ENCODE results near the gene TBXAS1. TPM values are rescaled to one million over a fixed set of nuclear protein-coding genes. Genes with fewer than 3 reads are reported as not detected.

The TBXAS1 gene
- total and polyA plus RNA-seq, 2 donors (not counting 3 experiments of a cell fraction or from before 2014, with no cell fraction given): 2.1 to 4.3 TPM

GRCh38 chr7:139897422-139898090 is 68.5 kb downstream of the TBXAS1 start:
- no peak for FAIRE-seq
- Histone ChIP-seq H3K27me3 (ENCODE audit: control insufficient read depth in 2 of 2, insufficient read depth in 2 of 2, low read length in 2 of 2) (peaks cover 3 to 7% of the 10 kb centered on the region in 2 experiments), H2AFZ (ENCODE audit: low read depth, low read length) (no peak overlapping the region), H3K9me3 (replicated peaks; ENCODE audit: control insufficient read depth, insufficient read depth, low read length) (no peaks in the 10 kb centered on the region), H3K9me1 (replicated peaks; ENCODE audit: control insufficient read depth, extremely low read depth, insufficient read depth, low read length) (no peaks in the 10 kb centered on the region), H3K4me3 (replicated peaks in 1 of 3; ENCODE audit: insufficient read depth in 1 of 3, low read depth in 1 of 3, low read length in 3 of 3) (no peak overlapping the region), H4K20me1 (replicated peaks; ENCODE audit: control insufficient read depth, extremely low read depth, insufficient read depth, low read length) (no peaks in the 10 kb centered on the region), H3K79me2 (ENCODE audit: control insufficient read depth, insufficient read depth, low read length) (no peaks in the 10 kb centered on the region), H3K9ac (replicated peaks; ENCODE audit: extremely low read depth, insufficient read depth, low read length) (no peak overlapping the region), H3K27ac (ENCODE audit: insufficient read depth, low read depth, low read length) (no peak overlapping the region), H3K36me3 (ENCODE audit: control insufficient read depth in 2 of 2, extremely low read depth in 1 of 2, insufficient read depth in 2 of 2, low read length in 2 of 2) (no peaks in the 10 kb centered on the region), H3K4me2 (ENCODE audit: insufficient read depth, low read length) (no peak overlapping the region), H3K4me1 (ENCODE audit: control insufficient read depth, extremely low read depth, insufficient read depth, low read length) (no peaks in the 10 kb centered on the region)
- dilution Hi-C loops (cut with MboI; ENCODE audit: extremely low pct_ligation_motif_present, low sequenced_read_pairs): no loop called here
- CTCF ChIA-PET: interaction anchor here (0.6 to 1.4 kb wide), 2 partner anchors 106 to 252 kb away, joined by 3 to 4 read pairs; no protein-coding TSS in a partner anchor
- POLR2A ChIA-PET: no interaction called here
- TF ChIP-seq MAX (IDR thresholded peaks at IDR 0.05; ENCODE audit: insufficient read depth, insufficient read length): no peak
- intact Hi-C loops (cut with micrococcal nuclease): no loop called here
- BruUV-seq (replicated peaks): no TSS peak
- DNase-seq (ENCODE audit: low read depth, low spot score): no peak

GRCh38 chr7:139898483-139898882 is 69.4 kb downstream of the TBXAS1 start:
- dilution Hi-C loops (cut with MboI; ENCODE audit: extremely low pct_ligation_motif_present, low sequenced_read_pairs): no loop called here

More at GRCh38 chr7:139898483-139898882, 69.4 kb downstream of the TBXAS1 start:
- TF ChIP-seq MYC (IDR thresholded peaks at IDR 0.05; ENCODE audit: low read depth, low read length) (no peak), POLR2AphosphoS5 (IDR thresholded peaks at IDR 0.05; ENCODE audit: insufficient read depth, low read depth, low read length) (no peak), GATA2 (IDR thresholded peaks at IDR 0.05; ENCODE audit: insufficient read depth, insufficient read length, low read depth, low read length) (no peak), MAX (IDR thresholded peaks at IDR 0.05; ENCODE audit: insufficient read depth, insufficient read length) (no peak), POLR2A (IDR thresholded peaks at IDR 0.05; ENCODE audit: low read depth, low read length) (no peak), FOS (IDR thresholded peaks at IDR 0.05; ENCODE audit: borderline replicate concordance, insufficient read depth, low read length) (no peak), JUN (IDR thresholded peaks at IDR 0.05; ENCODE audit: borderline replicate concordance, insufficient read depth, insufficient read length, low read depth) (no peak), EZH2 (IDR thresholded peaks at IDR 0.05; ENCODE audit: borderline replicate concordance, low read depth, low read length, severe bottlenecking) (no peak)
- no peak for FAIRE-seq
- intact Hi-C loops (cut with micrococcal nuclease): no loop called here
- POLR2A ChIA-PET: no interaction called here
- BruUV-seq (replicated peaks): no TSS peak
- H3K9ac ChIP-seq (replicated peaks; ENCODE audit: extremely low read depth, insufficient read depth, low read length): no peak overlapping the region
- CTCF ChIA-PET: interaction anchor here (0.6 kb wide), 1 partner anchor 105 kb away, joined by 4 read pairs; no protein-coding TSS in a partner anchor
- no peak overlapping the region for H3K4me2 ChIP-seq (ENCODE audit: insufficient read depth, low read length)
- no peaks in the 10 kb centered on the region for H3K4me1 ChIP-seq (ENCODE audit: control insufficient read depth, extremely low read depth, insufficient read depth, low read length)
- H2AFZ ChIP-seq (ENCODE audit: low read depth, low read length): no peak overlapping the region
- H3K4me3 ChIP-seq (replicated peaks in 1 of 3; ENCODE audit: insufficient read depth in 1 of 3, low read depth in 1 of 3, low read length in 3 of 3): no peak overlapping the region
- DNase-seq (ENCODE audit: low read depth, low spot score): no peak
- peaks cover 3 to 7% of the 10 kb centered on the region in 2 experiments for H3K27me3 ChIP-seq (ENCODE audit: control insufficient read depth in 2 of 2, insufficient read depth in 2 of 2, low read length in 2 of 2)
- no peaks in the 10 kb centered on the region for H3K36me3 ChIP-seq (ENCODE audit: control insufficient read depth in 2 of 2, extremely low read depth in 1 of 2, insufficient read depth in 2 of 2, low read length in 2 of 2)
- H3K9me1 ChIP-seq (replicated peaks; ENCODE audit: control insufficient read depth, extremely low read depth, insufficient read depth, low read length): no peaks in the 10 kb centered on the region
- H3K79me2 ChIP-seq (ENCODE audit: control insufficient read depth, insufficient read depth, low read length): no peaks in the 10 kb centered on the region
- no peaks in the 10 kb centered on the region for H4K20me1 ChIP-seq (replicated peaks; ENCODE audit: control insufficient read depth, extremely low read depth, insufficient read depth, low read length)
- H3K27ac ChIP-seq (ENCODE audit: insufficient read depth, low read depth, low read length): no peak overlapping the region
- no peaks in the 10 kb centered on the region for H3K9me3 ChIP-seq (replicated peaks; ENCODE audit: control insufficient read depth, insufficient read depth, low read length)
